22Rv1 (cell line): ENCODE results near the gene PPP1R3E.
A peak's percentile ranks its signal among the peaks of the same experiment; 100 is the strongest.

Source experiments
- H3K27ac ChIP-seq: fragments of 450-650 bp; 2 replicates; pipeline ENCODE4 v1.5.1; 2017
- CTCF ChIP-seq: fragments of 450-650 bp; IDR thresholded peaks from 2 replicates; pipeline ENCODE4 v1.5.1; 2017; ENCODE audit warnings: mild to moderate bottlenecking
- ZFX ChIP-seq: fragments of 450-650 bp; IDR thresholded peaks from 2 replicates; pipeline ENCODE4 v1.6.1; 2017; ENCODE audit warnings: antibody characterized with exemption, borderline replicate concordance

PPP1R3E gene

GRCh38 chr14:23297611-23298277, 4.9 kb downstream of the PPP1R3E start:
- H3K27ac ChIP-seq, result no peak overlapping the region

GRCh38 chr14:23297096-23297495, 5.6 kb downstream of the PPP1R3E start:
- no peak overlapping the region; the same call in 1 of the 2 replicates for H3K27ac ChIP-seq
- no peak for TF ChIP-seq CTCF
- no peak for TF ChIP-seq ZFX

More at GRCh38 chr14:23297611-23298277, 4.9 kb downstream of the PPP1R3E start:
- no peak for TF ChIP-seq ZFX
- no peak for TF ChIP-seq CTCF

- H3K27ac ChIP-seq, result peak overlapping the region; percentile 48
- TF ChIP-seq ZFX (no peak), CTCF (no peak)
These were observed 6.5 kb downstream of the PPP1R3E start for GRCh38 chr14:23296012-23296777.

- peak overlapping the region; percentile 48 for H3K27ac ChIP-seq
These were observed 7.7 kb downstream of the PPP1R3E start for GRCh38 chr14:23294734-23295561.

GRCh38 chr14:23286902-23287479, 15.7 kb downstream of the PPP1R3E start:
- H3K27ac ChIP-seq, result peak overlapping the region; percentile 99
- TF ChIP-seq CTCF, result no peak
- no peak for TF ChIP-seq ZFX

More at GRCh38 chr14:23294734-23295561, 7.7 kb downstream of the PPP1R3E start:
- TF ChIP-seq CTCF (peak; percentile 95), ZFX (no peak)

- H3K27ac ChIP-seq, result peak within 1 kb of the TSS; percentile 99
- TF ChIP-seq ZFX (no peak), CTCF (no peak)
These were observed 16.4 kb downstream of the PPP1R3E start, which contains the start of gene HOMEZ for GRCh38 chr14:23286020-23286901. Gene HOMEZ, minus strand, starts transcription at chr14:23286132. Its CDS starts 180 bp downstream, at chr14:23285952.
